MM.1S (cell line): Measurements from ENCODE around the gene LRMDA.

Experiments
- DNase-seq: peaks from one replicate; pipeline ENCODE4 v3.0.0-alpha.2; 2015
- H2AFZ ChIP-seq: fragments of 300-600 bp; sonication (generic); 2 replicates; pipeline ENCODE4 v1.6.0; 2016; ENCODE audit warnings: antibody characterized with exemption, low read length
- H3F3A ChIP-seq: fragments of 300-600 bp; sonication (generic); 2 replicates; pipeline ENCODE4 v1.6.1; 2016; ENCODE audit warnings: mild to moderate bottlenecking, antibody characterized with exemption, low read length, moderate library complexity, mixed read lengths; ENCODE audit not compliant: insufficient read depth
- H3K27ac ChIP-seq: fragments of 300-600 bp; sonication (generic); 2 replicates; pipeline ENCODE4 v1.5.1; 2016; ENCODE audit warnings: mild to moderate bottlenecking, low read length
- H3K27me3 ChIP-seq: fragments of 300-600 bp; sonication (generic); replicated peaks from 2 replicates; pipeline ENCODE4 v1.6.0; 2016; ENCODE audit warnings: low read length; ENCODE audit not compliant: insufficient read depth
- H3K36me3 ChIP-seq: fragments of 300-600 bp; sonication (generic); replicated peaks from 2 replicates; pipeline ENCODE4 v1.6.1; 2016; ENCODE audit warnings: mild to moderate bottlenecking, low read length, mixed read lengths; ENCODE audit not compliant: insufficient read depth
- H3K4me1 ChIP-seq: fragments of 300-600 bp; sonication (generic); 2 replicates; pipeline ENCODE4 v1.6.1; 2016; ENCODE audit warnings: low read length, mixed read lengths
- H3K4me2 ChIP-seq: fragments of 300-600 bp; sonication (generic); 2 replicates; pipeline ENCODE4 v1.6.0; 2016; ENCODE audit warnings: low read depth, low read length
- H3K4me3 ChIP-seq: fragments of 300-600 bp; sonication (generic); 2 replicates; pipeline ENCODE4 v1.5.1; 2016; ENCODE audit warnings: low read length, mixed read lengths
- H3K79me2 ChIP-seq: fragments of 300-600 bp; sonication (generic); 2 replicates; pipeline ENCODE4 v1.6.1; 2016; ENCODE audit warnings: mixed run types, low read length, mixed read lengths
- H3K9ac ChIP-seq: fragments of 300-600 bp; sonication (generic); 2 replicates; pipeline ENCODE4 v1.6.1; 2016; ENCODE audit warnings: low read length, mixed read lengths
- H3K9me2 ChIP-seq: fragments of 300-600 bp; sonication (generic); replicated peaks from 2 replicates; pipeline ENCODE4 v1.6.1; 2016; ENCODE audit warnings: mild to moderate bottlenecking, low read length, mixed read lengths; ENCODE audit not compliant: insufficient read depth
- H3K9me3 ChIP-seq: fragments of 300-600 bp; sonication (generic); replicated peaks from 2 replicates; pipeline ENCODE4 v1.6.1; 2016; ENCODE audit warnings: mild to moderate bottlenecking, low read length, mixed read lengths; ENCODE audit not compliant: insufficient read depth
- H4K20me1 ChIP-seq: fragments of 300-600 bp; sonication (generic); 2 replicates; pipeline ENCODE4 v1.6.1; 2016; ENCODE audit warnings: mild to moderate bottlenecking, low read length, moderate library complexity, mixed read lengths; ENCODE audit not compliant: insufficient read depth
- CTCF ChIP-seq: fragments of 300-600 bp; sonication (generic); IDR thresholded peaks from 2 replicates; pipeline ENCODE4 v1.5.1; 2016; ENCODE audit warnings: antibody characterized with exemption, low read length, mixed read lengths
- EZH2 ChIP-seq: fragments of 300-600 bp; sonication (generic); optimal IDR thresholded peaks from 2 replicates; pipeline ENCODE3; 2017; ENCODE audit warnings: low read depth, mild to moderate bottlenecking, antibody characterized with exemption, low read length, mixed read lengths
- EZH2phosphoT487 ChIP-seq: fragments of 300-600 bp; sonication (generic); IDR thresholded peaks from 2 replicates; pipeline ENCODE4 v1.6.1; 2018; ENCODE audit warnings: antibody characterized with exemption, low read length

The LRMDA gene

GRCh38 chr10:75418712-75419111 lies 12.7 kb upstream of the LRMDA start:
- no peak overlapping the region for H3K4me3 ChIP-seq
- no peaks in the 10 kb centered on the region for H4K20me1 ChIP-seq
- no peak overlapping the region for H3K9ac ChIP-seq
- H3K9me2 ChIP-seq: no peaks in the 10 kb centered on the region
- H3K4me2 ChIP-seq: no peak overlapping the region
- DNase-seq: no peak
- no peaks in the 10 kb centered on the region for H3K27me3 ChIP-seq
- H3F3A ChIP-seq: no peaks in the 10 kb centered on the region
- H3K36me3 ChIP-seq: no peaks in the 10 kb centered on the region
- H2AFZ ChIP-seq: no peak overlapping the region
- H3K9me3 ChIP-seq: no peaks in the 10 kb centered on the region
- no peak for TF ChIP-seq EZH2
- TF ChIP-seq CTCF: no peak
- TF ChIP-seq EZH2phosphoT487: no peak
- H3K27ac ChIP-seq: no peak overlapping the region
- H3K79me2 ChIP-seq: no peaks in the 10 kb centered on the region
- H3K4me1 ChIP-seq: no peaks in the 10 kb centered on the region

- Histone ChIP-seq H3K27me3 (no peaks in the 10 kb centered on the region), H3K27ac (no peak overlapping the region), H2AFZ (no peak overlapping the region), H4K20me1 (no peaks in the 10 kb centered on the region), H3K9me3 (no peaks in the 10 kb centered on the region), H3F3A (no peaks in the 10 kb centered on the region), H3K4me3 (no peak overlapping the region), H3K36me3 (no peaks in the 10 kb centered on the region), H3K79me2 (no peaks in the 10 kb centered on the region), H3K9ac (no peak overlapping the region), H3K9me2 (no peaks in the 10 kb centered on the region), H3K4me2 (no peak overlapping the region), H3K4me1 (no peaks in the 10 kb centered on the region)
- no peak for DNase-seq
- TF ChIP-seq EZH2phosphoT487 (no peak), CTCF (no peak), EZH2 (no peak)
Observed at GRCh38 chr10:75422913-75423312, 8.5 kb upstream of the LRMDA start.

- TF ChIP-seq EZH2 (no peak), EZH2phosphoT487 (no peak), CTCF (no peak)
- Histone ChIP-seq H3K4me3 (no peak overlapping the region), H3K9ac (no peak overlapping the region), H3K9me2 (no peaks in the 10 kb centered on the region), H3K27me3 (no peaks in the 10 kb centered on the region), H4K20me1 (no peaks in the 10 kb centered on the region), H3K27ac (no peak overlapping the region), H3K79me2 (no peaks in the 10 kb centered on the region), H3K4me2 (no peak overlapping the region), H2AFZ (no peak overlapping the region), H3K9me3 (no peaks in the 10 kb centered on the region), H3K4me1 (no peaks in the 10 kb centered on the region), H3K36me3 (no peaks in the 10 kb centered on the region), H3F3A (no peaks in the 10 kb centered on the region)
- DNase-seq: no peak
Observed at GRCh38 chr10:75424571-75424970, 6.9 kb upstream of the LRMDA start.
